ENCODE measurements around the gene NAP1L4.

- TF ChIP-seq EZH2 (IDR thresholded peaks at IDR 0.05; ENCODE audit: insufficient read depth, poor library complexity, severe bottlenecking) (no peak), EZH2phosphoT487 (IDR thresholded peaks at IDR 0.05; ENCODE audit: insufficient read depth, low read depth) (no peak)
Measured at GRCh38 chr11:2942447-2942846, 49.7 kb downstream of the NAP1L4 start.
